Measurements from ENCODE around the gene FAM171A2. TPM values are rescaled to one million over a fixed set of nuclear protein-coding genes. Genes with fewer than 3 reads are reported as not detected.
"Not testable (repeated sequence)": the region's sequence is repeated elsewhere in the genome, so short reads cannot be mapped to it uniquely, and the experiment has no call there.

FAM171A2 gene
- total RNA-seq, 1 donor from 2014 or later: 1.7 TPM

GRCh38 chr17:44367231-44367979, 3.8 kb upstream of the FAM171A2 start:
- no peak for DNase-seq (ENCODE audit: low spot score in 2 of 2)
- TF ChIP-seq CTCF (IDR thresholded peaks at IDR 0.05): no peak
- H3K36me3 ChIP-seq: no peaks in the 10 kb centered on the region
- intact Hi-C loops (cut with DNase I): no loop called here
- H3K4me3 ChIP-seq: no peak overlapping the region
- no peak overlapping the region for H3K27ac ChIP-seq
- no peaks in the 10 kb centered on the region for H3K9me3 ChIP-seq
- peaks cover 12% of the 10 kb centered on the region for H3K27me3 ChIP-seq
- H3K4me1 ChIP-seq: peaks cover 5 to 6% of the 10 kb centered on the region in 2 donors

- H3K4me3 ChIP-seq; DNase-seq (ENCODE audit: low spot score in 2 of 2); intact Hi-C loops (cut with DNase I); H3K27ac ChIP-seq; H3K9me3 ChIP-seq; H3K4me1 ChIP-seq; H3K36me3 ChIP-seq: not testable (repeated sequence)
- H3K27me3 ChIP-seq: peaks cover 12% of the 10 kb centered on the region
Observed at GRCh38 chr17:44365051-44365450, 1.4 kb upstream of the FAM171A2 start.

- peaks cover 5 to 6% of the 10 kb centered on the region in 2 donors for H3K4me1 ChIP-seq
- DNase-seq (ENCODE audit: low spot score in 2 of 2): no peak
- H3K4me3 ChIP-seq: peak overlapping the region; percentile 66 to 75
- intact Hi-C loops (cut with DNase I): no loop called here
- no peak overlapping the region for H3K27ac ChIP-seq
- H3K36me3 ChIP-seq: no peaks in the 10 kb centered on the region
- TF ChIP-seq CTCF (IDR thresholded peaks at IDR 0.05): no peak
- peaks cover 12% of the 10 kb centered on the region for H3K27me3 ChIP-seq
- H3K9me3 ChIP-seq: no peaks in the 10 kb centered on the region
Observed at GRCh38 chr17:44362949-44363612, 572 bp downstream of the FAM171A2 start.

- Histone ChIP-seq H3K27me3 (peaks cover 12% of the 10 kb centered on the region), H3K4me3 (no peak overlapping the region), H3K36me3 (no peaks in the 10 kb centered on the region), H3K9me3 (no peaks in the 10 kb centered on the region), H3K27ac (no peak overlapping the region), H3K4me1 (peaks cover 5 to 6% of the 10 kb centered on the region in 2 donors)
- intact Hi-C loops (cut with DNase I): no loop called here
- DNase-seq (ENCODE audit: low spot score in 2 of 2): no peak
- no peak for TF ChIP-seq CTCF (IDR thresholded peaks at IDR 0.05)
Observed at GRCh38 chr17:44362459-44362948, 1.1 kb downstream of the FAM171A2 start.

- Histone ChIP-seq H3K27ac (no peak overlapping the region), H3K36me3 (no peaks in the 10 kb centered on the region), H3K4me1 (peaks cover 5 to 6% of the 10 kb centered on the region in 2 donors), H3K4me3 (no peak overlapping the region), H3K27me3 (peaks cover 12% of the 10 kb centered on the region), H3K9me3 (no peaks in the 10 kb centered on the region)
- DNase-seq (ENCODE audit: low spot score in 2 of 2): no peak
- no peak for TF ChIP-seq CTCF (IDR thresholded peaks at IDR 0.05)
- intact Hi-C loops (cut with DNase I): no loop called here
Observed at GRCh38 chr17:44361292-44362260, 2.1 kb downstream of the FAM171A2 start.
